IPS-18c (cell line): Measurements from ENCODE around the gene LHPP.
"Not testable (repeated sequence)": the region's sequence is repeated elsewhere in the genome, so short reads cannot be mapped to it uniquely, and the experiment has no call there.

Experiments used
- H3K4me3 ChIP-seq: 2 replicates; pipeline ENCODE4 v1.7.0; 2013; ENCODE audit warnings: low read depth, mild to moderate bottlenecking, low read length, moderate library complexity; ENCODE audit not compliant: insufficient read depth
- H3K9me3 ChIP-seq: one replicate; pipeline ENCODE4 v1.6.1; 2013; ENCODE audit warnings: mild to moderate bottlenecking, low read length, moderate library complexity; ENCODE audit not compliant: control insufficient read depth, insufficient read depth

LHPP gene

DNA sequence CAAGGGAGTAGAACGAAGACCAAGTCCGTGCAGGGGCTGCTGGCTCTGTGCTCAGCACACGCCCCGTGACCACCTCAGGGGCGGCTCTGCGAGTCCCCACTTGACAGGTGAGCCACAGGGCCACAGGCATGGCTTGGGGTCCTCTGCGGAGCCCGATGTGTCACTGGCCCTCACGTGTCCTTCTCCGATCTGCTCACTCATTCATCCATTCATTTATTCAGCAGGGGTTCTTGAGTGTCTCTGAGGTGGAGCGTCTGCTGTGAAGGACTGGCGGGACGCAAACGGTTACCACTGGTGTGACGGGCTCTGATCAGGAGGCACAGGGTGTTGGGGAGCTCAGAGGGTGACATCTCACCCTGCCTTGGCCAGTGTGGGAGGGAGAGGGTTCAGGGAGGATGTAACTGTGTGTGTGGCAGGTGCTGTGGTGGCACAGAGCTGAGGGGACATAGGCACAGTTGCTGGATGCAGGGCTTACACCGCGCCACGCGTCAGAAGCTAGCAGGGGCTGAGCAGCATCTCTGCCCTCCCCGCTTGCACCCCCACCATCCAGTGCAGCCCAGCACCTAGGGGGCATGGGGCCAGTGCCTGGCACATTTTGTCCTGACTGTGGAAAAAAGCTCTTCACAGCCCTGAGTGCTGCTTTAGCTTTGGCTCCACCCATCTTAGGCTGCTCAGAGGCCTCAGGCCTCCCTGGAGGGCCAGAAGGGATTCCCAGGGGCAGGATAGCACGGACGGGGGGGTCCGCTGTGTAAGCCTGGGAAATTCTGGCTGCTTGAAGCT, 116.8 kb downstream of the LHPP start:
- no peak overlapping the region for H3K4me3 ChIP-seq
- H3K9me3 ChIP-seq, result no peaks in the 10 kb centered on the region

DNA sequence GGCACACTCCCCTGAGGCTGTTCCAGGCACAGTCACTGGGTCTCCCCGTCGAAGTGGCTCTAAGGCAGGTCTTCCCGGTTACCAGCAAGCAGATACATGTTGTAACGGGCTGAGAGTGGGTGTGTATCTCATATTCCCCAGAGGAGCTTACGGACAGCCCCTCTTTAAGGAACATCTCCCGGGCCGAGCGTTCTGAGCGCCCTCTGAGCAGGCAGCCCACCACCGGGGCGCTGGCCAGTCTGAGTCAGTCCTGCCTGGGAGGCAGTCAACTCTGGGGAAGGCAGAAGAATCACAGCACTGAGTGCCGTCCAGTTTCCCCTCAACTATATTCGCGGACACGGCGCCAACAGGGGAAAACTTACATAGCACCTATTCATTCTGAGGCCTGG, 117.4 kb downstream of the LHPP start:
- H3K4me3 ChIP-seq, result no peak overlapping the region
- no peaks in the 10 kb centered on the region for H3K9me3 ChIP-seq

DNA sequence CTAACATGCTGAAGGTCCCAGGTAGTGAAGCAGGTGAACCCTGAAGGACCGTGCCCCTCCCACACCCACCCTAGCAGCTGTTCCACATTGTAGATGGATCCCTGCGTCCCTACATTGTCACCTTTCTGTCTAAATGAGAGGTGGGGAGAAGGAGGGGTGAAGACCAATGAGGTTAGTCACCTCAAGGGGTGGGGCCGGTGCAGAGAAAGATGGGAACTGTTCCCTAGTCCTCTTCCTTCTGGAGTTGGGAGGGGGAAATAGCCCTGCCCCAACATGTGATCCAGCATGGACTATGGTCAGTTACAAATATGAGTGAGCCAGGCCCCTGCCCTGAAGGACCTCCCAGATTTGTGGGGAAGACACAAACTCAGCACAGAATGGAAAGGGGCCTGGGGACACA, 124.5 kb downstream of the LHPP start:
- Histone ChIP-seq H3K9me3 (peaks cover 2% of the 10 kb centered on the region), H3K4me3 (no peak overlapping the region)

GRCh38 chr10:124587811-124588211, 126.2 kb downstream of the LHPP start:
- Histone ChIP-seq H3K4me3 (no peak overlapping the region), H3K9me3 (peaks cover 2% of the 10 kb centered on the region)

DNA sequence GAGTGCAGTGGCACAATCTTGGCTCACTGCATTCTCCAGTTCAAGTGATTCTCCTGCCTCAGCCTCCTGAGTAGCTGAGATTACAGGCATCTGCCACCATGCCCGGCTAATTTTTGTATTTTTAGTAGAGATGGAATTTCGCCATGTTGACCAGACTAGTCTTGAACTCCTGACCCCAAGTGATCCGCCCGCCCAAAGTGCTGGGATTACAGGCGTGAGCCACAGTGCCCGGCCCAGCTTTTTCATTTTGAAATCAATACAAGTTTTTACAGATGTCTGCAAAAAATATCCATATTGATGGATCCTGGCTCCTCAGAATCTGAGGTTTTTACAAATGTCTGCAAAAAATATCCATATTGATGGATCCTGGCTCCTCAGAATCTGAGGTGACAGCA, 126.7 kb downstream of the LHPP start:
- not testable (repeated sequence) for H3K9me3 ChIP-seq, H3K4me3 ChIP-seq

GRCh38 chr10:124588736-124589490, 127.3 kb downstream of the LHPP start:
- no peak overlapping the region for H3K4me3 ChIP-seq
- H3K9me3 ChIP-seq, result peaks cover 2% of the 10 kb centered on the region

DNA sequence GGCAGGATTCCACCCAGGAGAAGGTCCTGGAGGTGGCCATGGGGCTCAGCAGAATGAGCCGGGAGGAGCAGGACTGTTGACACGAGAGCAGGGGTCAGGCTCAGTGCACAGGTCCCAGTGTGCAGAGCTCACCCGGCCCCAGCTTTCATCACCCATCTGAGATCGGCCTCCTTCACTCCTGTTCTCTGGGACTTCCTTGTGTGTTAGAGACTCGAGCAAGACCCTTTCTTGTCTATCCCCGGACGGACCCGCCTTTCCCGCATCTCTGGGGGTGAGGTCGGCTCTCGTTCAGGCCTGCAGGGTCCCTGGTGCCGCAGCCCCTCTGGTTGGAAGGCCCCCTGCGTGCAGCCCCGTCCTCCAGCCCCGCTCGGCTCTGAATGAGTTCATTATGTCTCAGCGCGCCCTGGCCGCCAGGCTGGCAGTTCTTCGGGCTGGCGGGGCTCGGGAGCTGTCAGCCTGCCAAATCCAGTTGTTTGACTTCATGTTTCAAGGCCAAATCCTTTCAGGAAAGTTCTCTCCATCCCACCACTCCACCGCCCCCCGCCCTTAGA, 127.9 kb downstream of the LHPP start:
- Histone ChIP-seq H3K4me3 (no peak overlapping the region), H3K9me3 (peaks cover 2% of the 10 kb centered on the region)

- H3K9me3 ChIP-seq, result peaks cover 2% of the 10 kb centered on the region
- H3K4me3 ChIP-seq, result no peak overlapping the region
Measured at GRCh38 chr10:124590216-124591122, 128.8 kb downstream of the LHPP start.

GRCh38 chr10:124591123-124591495, 129.5 kb downstream of the LHPP start:
- Histone ChIP-seq H3K4me3 (no peak overlapping the region), H3K9me3 (peaks cover 2% of the 10 kb centered on the region)

- H3K4me3 ChIP-seq, result no peak overlapping the region
- H3K9me3 ChIP-seq, result no peaks in the 10 kb centered on the region
Measured at GRCh38 chr10:124592101-124592500, 130.5 kb downstream of the LHPP start.

- no peaks in the 10 kb centered on the region for H3K9me3 ChIP-seq
Measured at GRCh38 chr10:124592736-124593430, 131.3 kb downstream of the LHPP start.

DNA sequence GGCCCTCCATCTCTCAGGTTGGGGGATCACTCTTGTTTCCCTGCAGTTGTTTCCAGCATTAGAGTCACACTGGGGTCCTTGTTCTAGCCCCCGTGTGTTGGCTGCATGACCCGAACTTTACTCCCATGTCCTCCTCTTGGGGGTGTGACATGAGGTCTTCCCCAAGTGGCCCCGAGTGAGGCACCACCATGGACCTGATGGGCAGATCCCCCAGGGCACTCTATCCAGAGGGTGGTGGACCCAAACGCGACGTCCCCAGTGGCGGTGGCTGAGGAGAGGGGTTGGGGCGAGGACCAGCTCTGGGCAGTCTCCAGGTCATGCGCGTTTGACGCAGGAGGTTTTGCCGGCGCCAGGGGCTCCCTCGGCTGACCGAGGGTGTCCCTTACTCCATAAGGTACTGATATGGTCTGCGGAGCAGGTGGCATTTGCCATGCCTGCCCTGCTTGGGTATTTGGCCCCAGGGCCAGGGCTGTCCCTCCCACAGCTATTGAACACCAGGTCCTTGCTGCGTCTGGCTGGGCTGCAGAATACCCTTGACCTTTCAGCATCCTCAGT, 131.9 kb downstream of the LHPP start:
- Histone ChIP-seq H3K9me3 (no peaks in the 10 kb centered on the region), H3K4me3 (no peak overlapping the region)

More at GRCh38 chr10:124592736-124593430, 131.3 kb downstream of the LHPP start:
- no peak overlapping the region for H3K4me3 ChIP-seq

- H3K4me3 ChIP-seq, result no peak overlapping the region
- H3K9me3 ChIP-seq, result no peaks in the 10 kb centered on the region
Measured at GRCh38 chr10:124594240-124594639, 132.6 kb downstream of the LHPP start.

DNA sequence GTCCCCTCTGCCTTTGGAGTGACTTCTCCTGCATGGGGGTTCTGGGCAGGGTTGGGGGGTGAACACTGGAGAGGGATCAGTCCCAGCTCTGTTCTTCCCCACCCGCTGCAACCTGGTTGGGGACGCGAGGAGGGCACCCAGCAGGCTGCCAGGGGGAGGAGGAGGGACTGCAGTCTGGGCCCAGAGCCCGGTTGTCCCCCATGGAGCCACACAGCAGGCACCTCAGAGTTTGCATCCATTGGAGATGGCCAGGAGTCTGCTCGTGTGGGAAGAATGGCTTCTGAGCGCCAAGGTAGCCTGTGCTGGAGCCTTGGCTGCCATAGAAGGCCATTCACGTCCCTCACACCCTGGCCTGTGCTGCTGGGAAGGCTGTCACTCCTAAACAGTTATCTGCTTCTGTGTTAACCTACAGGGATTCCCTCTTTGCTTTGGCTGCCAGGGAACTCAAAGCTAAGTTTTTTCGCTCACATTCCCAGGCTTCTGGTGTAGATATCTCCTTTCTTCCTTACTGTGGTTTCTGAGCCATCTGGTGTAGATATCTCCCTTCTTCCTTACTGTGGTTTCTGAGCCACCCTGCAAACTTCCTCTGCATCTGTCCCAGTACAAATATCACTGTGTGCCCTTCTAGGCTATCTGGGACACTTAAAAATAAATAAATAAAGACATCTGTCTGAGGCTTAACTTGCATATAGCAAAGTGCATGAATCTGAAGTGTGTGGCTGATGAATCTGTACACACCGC, 133.7 kb downstream of the LHPP start:
- H3K4me3 ChIP-seq, result no peak overlapping the region
- H3K9me3 ChIP-seq, result no peaks in the 10 kb centered on the region

GRCh38 chr10:124596116-124596785, 134.6 kb downstream of the LHPP start:
- Histone ChIP-seq H3K4me3 (no peak overlapping the region), H3K9me3 (no peaks in the 10 kb centered on the region)
